ENCODE measurements around the gene KLRC2.
"Not testable (repeated sequence)": the region's sequence is repeated elsewhere in the genome, so short reads cannot be mapped to it uniquely, and the experiment has no call there.

Gene KLRC2

GRCh38 chr12:10435816-10436215, at the start of gene KLRC2:
KLRC2 (minus strand) TSS chr12:10436010; CDS start chr12:10435986, 24 bp downstream.
- not testable (repeated sequence) for DNase-seq (ENCODE audit: low read depth)

GRCh38 chr12:10481901-10482300, 46.1 kb upstream of the KLRC2 start:
- DNase-seq (ENCODE audit: low read depth), result not testable (repeated sequence)

DNA sequence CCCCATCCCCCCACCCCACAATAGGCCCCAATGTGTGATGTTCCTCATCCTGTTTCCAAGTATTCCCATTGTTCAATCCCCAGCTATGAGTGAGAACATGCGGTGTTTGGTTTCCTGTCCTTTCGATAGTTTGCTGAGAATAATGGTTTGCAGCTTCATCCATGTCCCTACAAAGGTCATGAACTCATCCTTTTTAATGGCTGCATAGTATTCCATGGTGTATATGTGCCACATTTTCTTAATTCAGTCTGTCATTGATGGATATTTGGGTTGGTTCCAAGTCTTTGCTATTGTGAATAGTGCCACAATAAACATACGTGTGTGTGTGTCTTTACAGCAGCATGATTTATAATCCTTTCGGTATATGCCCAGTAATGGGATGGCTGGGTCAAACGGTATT, 37.0 kb upstream of the KLRC2 start:
- not testable (repeated sequence) for DNase-seq (ENCODE audit: low read depth)

- no peak for DNase-seq (ENCODE audit: low read depth)
Measured at GRCh38 chr12:10469701-10470100, 33.9 kb upstream of the KLRC2 start.

DNA sequence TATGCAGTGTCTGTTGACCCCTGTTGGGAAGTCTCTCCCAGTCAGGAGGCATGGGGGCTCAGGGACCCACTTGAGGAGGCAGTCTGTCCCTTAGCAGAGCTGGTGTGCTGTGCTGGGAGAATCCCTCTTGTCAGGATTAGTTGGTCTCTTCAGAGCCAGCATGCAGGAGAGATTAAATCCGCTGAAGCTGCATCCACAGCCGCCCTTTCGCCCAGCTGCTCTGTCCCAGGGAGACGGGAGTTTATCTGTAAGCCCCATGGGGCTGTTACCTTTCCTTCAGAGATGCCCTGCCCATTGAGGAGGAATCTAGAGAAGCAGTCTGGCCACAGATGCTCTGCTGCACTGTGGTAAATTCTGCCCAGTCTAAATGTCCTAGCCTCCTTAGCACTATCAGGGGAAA, 30.5 kb upstream of the KLRC2 start:
- no peak for DNase-seq (ENCODE audit: low read depth)

GRCh38 chr12:10457760-10458159, 21.9 kb upstream of the KLRC2 start:
- no peak for DNase-seq (ENCODE audit: low read depth)

DNA sequence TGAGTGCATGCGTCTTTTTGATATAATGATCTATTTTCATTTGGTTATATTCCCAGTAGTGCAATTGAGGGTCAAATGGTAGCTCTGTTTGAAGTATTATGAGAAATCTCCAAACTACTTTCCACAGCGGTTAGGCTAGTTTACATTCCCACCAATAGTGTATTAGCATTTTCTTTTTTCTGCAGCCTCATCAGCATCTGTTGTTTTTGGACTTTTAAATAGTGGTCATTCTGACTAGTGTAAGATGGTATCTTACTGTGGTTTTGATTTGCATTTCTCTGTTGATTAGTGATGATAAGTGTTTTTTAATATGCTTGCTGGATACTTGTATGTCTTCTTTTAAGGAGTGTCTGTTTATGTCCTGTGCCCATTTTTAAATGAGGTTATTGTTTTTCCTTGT, 21.0 kb upstream of the KLRC2 start:
- no peak for DNase-seq (ENCODE audit: low read depth)

GRCh38 chr12:10455766-10456165, 20.0 kb upstream of the KLRC2 start:
- DNase-seq (ENCODE audit: low read depth), result no peak

DNA sequence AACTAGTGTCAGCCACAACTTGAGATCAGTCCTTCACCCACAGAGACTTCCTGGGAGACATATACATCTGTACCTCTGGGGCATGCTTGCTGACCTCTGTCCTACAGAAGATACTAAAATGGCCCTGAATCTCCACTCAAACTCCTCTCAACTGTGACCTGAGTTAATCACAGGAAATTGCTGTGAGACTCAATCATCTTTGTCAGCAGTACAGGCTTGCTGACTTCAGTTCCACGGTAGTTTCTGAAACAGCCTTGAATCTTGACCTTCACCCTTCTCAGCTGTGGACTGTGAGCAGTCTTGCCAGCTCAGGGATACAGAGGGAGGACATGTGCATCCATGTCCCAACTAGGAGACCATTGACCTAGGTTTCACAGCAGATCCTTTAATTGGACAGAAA, 18.7 kb upstream of the KLRC2 start:
- DNase-seq (ENCODE audit: low read depth), result no peak

- DNase-seq (ENCODE audit: low read depth), result no peak
Measured at GRCh38 chr12:10453156-10453555, 17.3 kb upstream of the KLRC2 start, which contains the start of gene KLRC1. KLRC1 (minus strand) TSS chr12:10453377; CDS start chr12:10451156, 2,221 bp downstream.

- DNase-seq (ENCODE audit: low read depth), result no peak
Measured at GRCh38 chr12:10448236-10448635, 12.4 kb upstream of the KLRC2 start.

DNA sequence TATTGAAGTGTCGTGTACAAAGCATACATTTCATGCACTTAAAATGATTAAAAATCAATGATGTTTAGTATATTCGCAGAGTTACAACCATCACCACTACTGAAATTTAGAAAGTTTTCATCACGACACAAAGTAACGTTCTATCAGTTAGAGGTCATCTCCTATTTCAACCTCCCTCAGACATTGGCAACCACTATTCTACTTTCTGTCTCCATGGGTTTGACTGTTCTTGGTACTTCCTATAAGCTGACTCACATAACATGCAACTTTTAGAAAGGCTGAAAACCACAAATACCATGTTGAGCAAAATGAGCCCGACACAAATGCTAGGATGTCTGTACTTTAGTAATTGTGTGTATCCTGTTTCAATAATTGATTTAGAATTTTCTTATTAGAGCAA, 10.2 kb upstream of the KLRC2 start:
- not testable (repeated sequence) for DNase-seq (ENCODE audit: low read depth)

DNA sequence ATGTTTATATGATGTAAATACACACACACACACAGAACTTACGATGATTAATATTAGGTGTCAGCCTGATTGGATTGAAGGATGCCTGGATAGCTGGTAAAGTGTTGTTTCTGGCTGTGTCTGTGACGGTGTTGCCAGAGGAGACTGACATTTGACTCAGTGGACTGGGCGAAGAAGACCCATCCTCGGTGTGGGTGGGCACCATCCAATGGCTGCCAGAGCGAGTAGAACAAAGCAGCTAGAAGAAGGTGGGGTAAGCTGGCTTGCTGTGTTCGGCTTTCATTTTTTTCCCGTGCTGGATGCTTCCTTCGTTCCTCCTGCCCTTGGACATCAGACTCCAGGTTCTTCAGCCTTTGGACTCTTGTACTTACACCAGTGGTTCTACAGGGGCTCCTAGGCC, 5.3 kb upstream of the KLRC2 start:
- not testable (repeated sequence) for DNase-seq (ENCODE audit: low read depth)

DNA sequence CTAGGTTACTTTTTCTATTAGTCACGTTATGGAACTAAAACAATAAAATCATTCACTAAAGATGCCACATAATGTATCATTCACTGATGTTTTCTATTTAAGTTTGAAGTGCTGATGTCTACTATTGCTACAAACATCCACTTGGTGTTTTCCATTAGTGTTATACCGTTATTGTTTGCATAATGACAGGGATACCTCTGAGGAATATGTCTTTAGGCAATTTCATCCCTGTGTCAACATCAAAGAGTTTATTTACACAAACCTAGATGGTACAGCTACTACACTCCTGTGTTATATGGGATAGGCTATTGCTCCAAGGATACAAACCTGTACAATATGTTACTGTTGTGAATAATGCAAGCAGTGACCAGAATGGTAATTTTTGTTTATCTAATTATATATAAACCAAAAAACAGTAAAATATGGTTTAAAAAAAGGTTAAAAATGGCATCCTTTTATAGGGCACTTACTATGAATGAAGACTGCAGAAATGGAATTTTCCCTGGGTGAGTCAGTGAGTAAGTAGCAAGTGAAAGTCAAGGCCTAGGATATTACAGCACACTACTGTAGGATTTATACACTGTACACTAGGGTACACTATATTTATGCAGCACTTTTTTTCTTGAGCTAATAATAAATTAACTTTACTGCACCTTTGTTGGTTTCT, 3.9 kb upstream of the KLRC2 start:
- DNase-seq (ENCODE audit: low read depth), result not testable (repeated sequence)

DNA sequence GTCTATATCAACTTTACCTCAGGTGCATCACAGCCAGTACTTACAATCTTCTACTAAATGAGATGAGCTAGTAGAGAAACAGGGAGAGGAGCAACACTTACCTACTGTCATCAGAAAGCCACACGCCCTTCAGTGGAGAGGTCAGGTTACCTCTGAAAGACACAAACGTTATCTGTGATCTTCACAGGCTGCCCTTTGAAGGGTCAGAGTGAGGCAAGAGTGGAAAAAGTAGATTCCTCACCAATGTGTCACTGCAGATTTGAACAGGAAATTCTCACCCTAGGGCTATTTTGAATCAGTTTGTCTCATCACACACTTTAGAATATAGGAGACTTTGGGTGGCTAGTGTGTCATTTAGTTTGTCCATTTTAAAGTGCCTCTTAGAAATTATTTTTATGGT, 1.8 kb upstream of the KLRC2 start:
- not testable (repeated sequence) for DNase-seq (ENCODE audit: low read depth)

GRCh38 chr12:10430623-10431022, 5.2 kb downstream of the KLRC2 start:
- not testable (repeated sequence) for DNase-seq (ENCODE audit: low read depth)

DNA sequence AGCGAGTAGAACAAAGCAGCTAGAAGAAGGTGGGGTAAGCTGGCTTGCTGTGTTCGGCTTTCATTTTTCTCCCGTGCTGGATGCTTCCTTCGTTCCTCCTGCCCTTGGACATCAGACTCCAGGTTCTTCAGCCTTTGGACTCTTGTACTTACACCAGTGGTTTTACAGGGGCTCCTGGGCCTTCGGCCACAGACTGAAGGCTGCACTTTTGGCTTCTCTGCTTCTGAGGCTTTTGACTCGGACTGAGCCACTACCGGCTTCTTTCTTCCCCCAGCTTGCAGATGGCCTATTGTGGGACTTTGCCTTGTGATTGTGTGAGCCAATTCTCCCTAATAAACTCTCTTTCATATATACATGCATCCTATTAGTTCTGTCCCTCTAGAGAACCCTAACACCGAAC, 9.9 kb downstream of the KLRC2 start:
- not testable (repeated sequence) for DNase-seq (ENCODE audit: low read depth)

GRCh38 chr12:10424260-10424899, 11.4 kb downstream of the KLRC2 start:
- not testable (repeated sequence) for DNase-seq (ENCODE audit: low read depth)

GRCh38 chr12:10422159-10422558, 13.7 kb downstream of the KLRC2 start:
- not testable (repeated sequence) for DNase-seq (ENCODE audit: low read depth)

DNA sequence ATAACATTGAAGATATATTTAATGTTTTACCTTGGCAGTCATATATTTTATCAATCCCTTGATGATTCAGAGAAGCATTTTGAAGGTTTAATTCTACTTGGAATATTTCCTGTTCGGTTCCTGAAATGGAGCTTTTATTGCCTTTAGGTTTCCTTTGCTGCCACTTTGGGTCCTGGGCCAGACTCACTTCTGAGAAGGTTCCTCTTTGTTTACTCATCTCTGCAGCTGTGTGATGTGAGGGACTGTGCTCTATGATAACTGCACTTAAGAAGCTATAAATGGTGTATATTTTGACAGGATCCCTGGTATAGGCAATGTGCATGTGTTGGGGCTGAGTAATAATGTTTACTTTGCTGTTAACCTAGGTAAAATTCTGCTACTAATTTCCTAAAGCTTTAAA, 15.5 kb downstream of the KLRC2 start, which contains the start of gene KLRC3:
KLRC3 (minus strand) TSS at position 262 of the 400 bp plus-strand sequence; CDS start at position 217, 45 bp downstream.
- DNase-seq (ENCODE audit: low read depth), result not testable (repeated sequence)

DNA sequence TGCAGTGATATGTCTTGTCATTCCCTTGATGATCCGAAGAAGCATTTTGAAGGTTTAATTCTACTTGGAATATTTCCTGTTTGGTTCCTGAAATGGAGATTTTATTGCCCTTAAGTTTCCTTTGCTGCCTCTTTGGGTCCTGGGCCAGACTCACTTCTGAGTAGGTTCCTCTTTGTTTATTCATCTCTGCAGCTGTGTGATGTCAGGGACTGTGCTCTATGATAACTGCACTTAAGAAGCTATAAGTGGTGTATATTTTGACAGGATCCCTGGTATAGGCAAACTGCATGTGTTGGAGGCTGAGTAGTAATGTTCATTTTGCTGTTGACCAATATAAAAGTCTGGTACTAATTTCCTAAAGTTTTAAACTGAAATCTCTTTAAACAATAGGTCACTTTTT, 26.4 kb downstream of the KLRC2 start, which contains the start of gene KLRC4:
KLRC4 (minus strand) TSS at position 366 of the 400 bp plus-strand sequence; CDS start at position 184, 182 bp downstream.
- no peak for DNase-seq (ENCODE audit: low read depth)

DNA sequence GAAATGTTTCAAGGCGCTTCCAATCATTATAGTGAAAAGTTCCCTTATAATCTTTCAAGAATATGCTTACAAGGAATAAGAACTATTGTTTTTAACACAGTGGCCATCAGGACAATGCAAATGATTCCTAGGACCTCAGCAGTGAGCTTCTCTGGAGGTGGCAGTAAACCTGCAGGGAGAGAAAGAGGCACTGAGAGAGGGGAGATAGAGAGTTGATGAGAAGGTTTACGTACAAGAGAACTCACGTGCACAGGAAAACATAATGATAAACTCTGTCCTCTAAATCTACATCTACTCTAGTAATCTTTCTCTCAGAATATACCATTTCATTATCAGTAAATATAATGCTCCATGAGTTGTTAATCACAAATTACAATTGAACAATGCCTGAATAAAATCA, 27.0 kb downstream of the KLRC2 start:
- no peak for DNase-seq (ENCODE audit: low read depth)

GRCh38 chr12:10406725-10407124, 29.1 kb downstream of the KLRC2 start:
- DNase-seq (ENCODE audit: low read depth), result no peak
